Uterus (tissue), 2 donors: ENCODE data around the gene PRSS16.

Source experiments
- POLR2A ChIP-seq, 2 donors: fragments of 450-650 bp; IDR thresholded peaks; one replicate each; pipeline ENCODE4 v1.6.1; 2016; ENCODE audit warnings: antibody characterized with exemption in 2 of 2, mild to moderate bottlenecking in 1 of 2, moderate library complexity in 1 of 2
- TF ChIP-seq, protein P1 (sequence below), 4 experiments: fragments of 200-600 bp in 2 of 4; fragments of 450-650 bp in 2 of 4; sonication (generic) in 2 of 4; IDR thresholded peaks; one replicate each; pipeline ENCODE4 v1.5.1; 2016 to 2019; ENCODE audit warnings: antibody characterized with exemption in 4 of 4, mild to moderate bottlenecking in 2 of 4, moderate library complexity in 1 of 4

DNA sequence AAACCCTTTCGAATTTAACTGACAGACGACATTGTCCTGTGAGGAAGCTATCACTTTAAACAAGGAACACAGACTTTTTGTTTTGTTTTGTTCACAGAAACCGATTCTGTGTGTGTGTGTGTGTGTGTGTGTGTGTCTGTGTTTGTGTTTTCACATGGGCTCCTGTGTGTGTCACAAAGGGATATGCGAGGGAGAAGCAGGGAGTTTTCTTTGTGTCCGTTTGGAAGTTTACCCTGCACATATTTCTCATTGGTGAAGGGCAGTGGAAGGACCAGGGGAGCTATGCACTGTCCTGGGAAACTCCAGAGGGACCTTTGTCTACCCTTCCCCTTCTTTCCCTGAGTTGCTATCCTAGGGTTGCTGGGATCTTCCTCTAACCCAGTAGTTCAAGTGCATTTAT lies 46.9 kb downstream of the PRSS16 start:
- TF ChIP-seq, protein P1, sequence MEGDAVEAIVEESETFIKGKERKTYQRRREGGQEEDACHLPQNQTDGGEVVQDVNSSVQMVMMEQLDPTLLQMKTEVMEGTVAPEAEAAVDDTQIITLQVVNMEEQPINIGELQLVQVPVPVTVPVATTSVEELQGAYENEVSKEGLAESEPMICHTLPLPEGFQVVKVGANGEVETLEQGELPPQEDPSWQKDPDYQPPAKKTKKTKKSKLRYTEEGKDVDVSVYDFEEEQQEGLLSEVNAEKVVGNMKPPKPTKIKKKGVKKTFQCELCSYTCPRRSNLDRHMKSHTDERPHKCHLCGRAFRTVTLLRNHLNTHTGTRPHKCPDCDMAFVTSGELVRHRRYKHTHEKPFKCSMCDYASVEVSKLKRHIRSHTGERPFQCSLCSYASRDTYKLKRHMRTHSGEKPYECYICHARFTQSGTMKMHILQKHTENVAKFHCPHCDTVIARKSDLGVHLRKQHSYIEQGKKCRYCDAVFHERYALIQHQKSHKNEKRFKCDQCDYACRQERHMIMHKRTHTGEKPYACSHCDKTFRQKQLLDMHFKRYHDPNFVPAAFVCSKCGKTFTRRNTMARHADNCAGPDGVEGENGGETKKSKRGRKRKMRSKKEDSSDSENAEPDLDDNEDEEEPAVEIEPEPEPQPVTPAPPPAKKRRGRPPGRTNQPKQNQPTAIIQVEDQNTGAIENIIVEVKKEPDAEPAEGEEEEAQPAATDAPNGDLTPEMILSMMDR (IDR thresholded peaks at IDR 0.05): no peak
- TF ChIP-seq POLR2A (IDR thresholded peaks at IDR 0.05): no peak
